Skeletal muscle cell (primary cell): ENCODE measurements around the gene DTHD1.

Experiments
- DNase-seq: peaks from one replicate; pipeline ENCODE4 v3.0.0-alpha.2; 2010; ENCODE audit warnings: low read depth
- H3K4me3 ChIP-seq: 2 replicates; pipeline ENCODE4 v1.5.1; 2011; ENCODE audit warnings: low read depth, mild to moderate bottlenecking, control low read depth, low read length, moderate library complexity

DTHD1 gene

GRCh38 chr4:36308150-36308549 lies 26.7 kb downstream of the DTHD1 start:
- no peak overlapping the region for H3K4me3 ChIP-seq
- no peak for DNase-seq

DNA sequence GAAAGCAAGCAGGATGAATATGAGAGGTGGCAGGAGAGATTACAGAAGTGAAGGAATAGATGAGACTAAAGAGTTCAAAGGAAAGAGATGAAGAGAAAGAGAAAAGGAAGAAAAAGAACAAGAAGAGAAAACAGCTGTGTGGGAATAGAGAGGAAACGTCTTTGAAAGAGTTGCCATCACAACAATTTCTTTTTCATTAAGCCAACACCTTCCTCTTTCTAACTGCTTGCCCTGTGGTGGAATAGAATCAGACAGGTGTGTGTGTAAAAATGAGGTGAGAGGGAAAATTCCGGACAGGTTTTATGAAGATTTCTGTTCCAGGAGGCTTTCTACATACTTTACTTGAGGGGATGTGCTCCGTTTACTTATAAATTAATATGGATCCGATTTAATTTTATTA lies 28.8 kb downstream of the DTHD1 start:
- no peak for DNase-seq
- no peak overlapping the region for H3K4me3 ChIP-seq

DNA sequence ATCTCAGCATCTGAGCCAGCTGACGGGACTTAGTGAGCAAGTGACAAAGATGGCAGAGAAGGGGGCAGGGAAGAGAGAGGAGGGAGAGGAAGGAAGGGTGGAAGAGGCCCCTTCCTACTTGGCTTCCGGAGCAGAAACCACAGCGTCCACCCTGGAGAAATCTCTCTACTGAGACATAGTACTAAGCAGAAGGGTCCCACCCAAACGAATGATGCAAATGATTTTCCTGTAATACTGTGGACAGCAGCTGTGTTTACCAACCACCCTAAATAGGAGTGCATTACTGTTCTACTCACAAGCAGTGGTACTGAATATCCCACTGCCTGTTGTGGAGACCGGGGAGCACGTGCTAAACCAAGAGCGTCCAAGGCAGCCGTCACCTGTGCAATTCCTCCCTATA lies 29.4 kb downstream of the DTHD1 start:
- no peak overlapping the region for H3K4me3 ChIP-seq
- DNase-seq, result no peak

GRCh38 chr4:36312511-36312910 lies 31.1 kb downstream of the DTHD1 start:
- H3K4me3 ChIP-seq, result no peak overlapping the region
- no peak for DNase-seq

DNA sequence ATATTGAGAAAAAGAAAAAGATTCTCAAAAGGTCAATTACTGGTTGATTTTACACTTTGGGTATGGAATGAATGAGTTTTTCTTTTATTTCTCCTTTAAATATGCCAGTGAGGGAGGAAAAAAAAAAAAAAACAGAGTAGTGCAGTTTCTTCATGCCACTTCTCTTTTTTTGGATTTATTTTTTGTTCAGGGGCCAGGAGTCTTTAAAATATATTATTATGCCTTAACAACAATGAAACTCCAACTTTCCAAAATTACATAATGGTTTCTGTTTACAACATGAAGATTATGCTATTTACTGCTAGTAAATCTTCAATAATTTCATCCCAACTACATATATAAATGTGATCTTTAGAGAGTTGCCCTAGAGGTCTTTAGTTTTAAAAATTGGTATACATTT lies 31.9 kb downstream of the DTHD1 start:
- no peak overlapping the region for H3K4me3 ChIP-seq
- DNase-seq, result no peak

GRCh38 chr4:36313703-36314102 lies 32.3 kb downstream of the DTHD1 start:
- no peak for DNase-seq
- no peak overlapping the region for H3K4me3 ChIP-seq

DNA sequence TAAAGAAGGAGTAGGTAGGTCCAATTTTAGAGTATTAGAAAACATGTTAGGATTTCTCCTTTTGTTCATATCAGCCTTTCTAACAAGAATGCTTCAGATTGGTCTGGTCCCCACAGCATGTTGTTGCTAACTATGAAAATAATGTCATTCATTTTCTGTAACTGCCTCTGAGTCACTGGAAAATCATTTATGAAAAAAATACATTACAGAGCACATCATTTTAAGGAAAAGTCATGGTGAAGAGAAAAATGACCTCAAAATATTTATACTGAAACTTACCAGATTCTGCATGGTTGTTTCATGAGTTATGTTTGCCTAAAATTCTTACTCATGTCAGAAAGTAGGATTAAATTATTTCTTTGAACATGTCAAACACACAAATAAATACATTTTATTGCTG lies 35.2 kb downstream of the DTHD1 start:
- H3K4me3 ChIP-seq, result no peak overlapping the region
- no peak for DNase-seq

- DNase-seq, result no peak
- H3K4me3 ChIP-seq, result no peak overlapping the region
Observed at GRCh38 chr4:36317721-36318120, 36.3 kb downstream of the DTHD1 start.

GRCh38 chr4:36320117-36320896 lies 38.9 kb downstream of the DTHD1 start:
- no peak for DNase-seq
- no peak overlapping the region for H3K4me3 ChIP-seq

DNA sequence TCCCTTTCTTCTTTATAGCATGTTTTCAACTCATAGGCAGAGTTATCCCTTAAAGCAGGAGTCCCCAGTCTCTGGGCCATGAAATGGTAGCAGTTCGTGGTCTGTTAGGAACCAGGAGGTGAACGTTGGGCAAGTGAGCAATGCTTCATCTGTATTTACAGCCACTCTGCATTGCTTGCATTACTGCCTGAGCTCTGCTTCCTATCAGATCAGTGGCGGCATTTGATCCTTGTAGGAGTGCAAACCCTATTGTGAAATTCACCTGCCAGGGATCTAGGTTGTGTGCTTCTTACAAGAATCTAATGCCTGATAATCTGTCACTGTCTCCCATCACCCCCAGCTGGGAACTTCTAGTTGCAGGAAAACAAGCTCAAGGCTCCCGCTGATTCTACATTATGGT lies 39.8 kb downstream of the DTHD1 start:
- no peak overlapping the region for H3K4me3 ChIP-seq
- no peak for DNase-seq

DNA sequence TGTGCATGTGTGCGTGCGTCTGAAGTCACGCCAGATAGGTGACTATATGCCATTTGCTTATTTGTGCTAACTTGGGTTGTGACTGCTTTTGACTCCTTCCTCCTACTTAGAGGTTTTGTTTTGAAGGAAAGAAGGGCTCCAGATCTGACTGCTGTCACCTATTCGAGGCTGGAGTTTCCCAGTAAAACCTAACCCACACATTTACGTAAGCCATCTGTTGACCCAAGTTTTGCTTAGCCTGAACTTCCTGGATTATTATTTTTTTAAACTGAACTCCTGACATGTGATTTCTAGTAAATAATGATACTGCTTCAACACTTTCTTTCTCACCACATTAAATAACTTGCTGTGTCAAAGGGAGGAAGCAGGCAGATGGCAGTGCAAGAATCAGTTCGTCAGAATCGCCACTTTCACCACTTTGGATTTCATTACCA lies 41.5 kb downstream of the DTHD1 start:
- H3K4me3 ChIP-seq, result no peak overlapping the region
- no peak for DNase-seq

- DNase-seq, result no peak
- no peak overlapping the region for H3K4me3 ChIP-seq
Observed at GRCh38 chr4:36323816-36324419, 42.5 kb downstream of the DTHD1 start.

GRCh38 chr4:36324808-36325207 lies 43.4 kb downstream of the DTHD1 start:
- H3K4me3 ChIP-seq, result no peak overlapping the region
- no peak for DNase-seq

DNA sequence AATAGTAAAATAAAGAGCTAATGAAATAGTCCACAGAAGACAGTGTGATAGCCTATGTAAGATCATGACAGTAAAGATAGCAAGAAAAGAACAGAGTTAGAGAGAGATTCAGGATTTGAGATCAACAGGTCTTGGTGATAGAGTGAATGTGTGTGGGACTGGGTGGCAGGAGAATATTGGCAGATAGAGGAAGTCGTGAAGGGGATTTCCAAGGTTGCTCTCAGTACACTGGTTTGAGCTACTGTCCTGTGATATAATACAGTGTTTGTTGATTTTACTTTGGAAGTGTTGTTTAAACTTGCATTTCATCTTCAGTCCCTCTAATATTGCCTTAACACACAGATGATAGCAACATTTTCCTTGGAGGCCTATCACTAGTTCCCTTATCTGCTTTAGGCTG lies 44.1 kb downstream of the DTHD1 start:
- DNase-seq, result no peak

DNA sequence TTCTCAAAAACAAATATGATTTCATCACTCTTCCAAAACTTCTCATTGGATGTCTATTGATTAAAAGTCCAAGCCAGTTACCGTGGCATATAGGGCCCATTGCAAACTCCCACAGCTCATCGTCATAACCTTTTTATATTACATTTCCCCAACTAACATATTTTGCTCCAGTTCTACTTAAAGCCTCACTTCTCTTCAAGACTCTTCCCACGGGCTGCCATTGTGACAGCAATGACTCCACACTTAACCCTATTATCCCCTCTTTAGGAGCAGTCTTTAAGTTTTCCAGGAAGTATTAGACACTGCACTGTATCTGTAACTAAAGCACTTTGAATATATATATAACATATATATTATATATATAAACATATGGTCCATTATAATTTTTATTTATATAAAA lies 44.5 kb downstream of the DTHD1 start:
- DNase-seq, result no peak
- no peak overlapping the region for H3K4me3 ChIP-seq

More for the DNA sequence above, 44.1 kb downstream of the DTHD1 start:
- no peak overlapping the region for H3K4me3 ChIP-seq

- no peak overlapping the region for H3K4me3 ChIP-seq
- DNase-seq, result no peak
Observed at GRCh38 chr4:36326476-36327029, 45.1 kb downstream of the DTHD1 start.

GRCh38 chr4:36327400-36327799 lies 46.0 kb downstream of the DTHD1 start:
- DNase-seq, result no peak
- H3K4me3 ChIP-seq, result no peak overlapping the region

- H3K4me3 ChIP-seq, result no peak overlapping the region
- DNase-seq, result no peak
Observed at GRCh38 chr4:36328130-36328529, 46.7 kb downstream of the DTHD1 start.

DNA sequence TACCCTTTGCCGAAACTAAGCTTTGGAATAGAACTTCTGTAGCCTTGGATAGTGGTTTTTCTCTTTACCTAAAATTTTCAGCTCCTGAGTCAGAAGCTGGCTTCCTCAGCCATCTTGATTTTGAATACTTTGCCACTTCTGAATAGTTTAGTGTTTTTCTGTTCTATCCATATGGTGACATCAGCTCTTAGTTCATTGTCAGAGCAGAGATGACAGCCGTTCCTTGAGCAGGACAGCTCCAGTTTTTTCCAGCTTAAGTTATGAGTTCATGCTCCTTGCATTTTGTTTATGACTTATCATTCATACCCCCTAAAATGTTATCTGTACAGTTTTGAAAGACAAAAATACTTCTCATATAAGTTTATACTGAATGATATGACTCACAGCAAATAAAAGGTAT lies 47.8 kb downstream of the DTHD1 start:
- no peak for DNase-seq
- no peak overlapping the region for H3K4me3 ChIP-seq

- no peak for DNase-seq
Observed at GRCh38 chr4:36330796-36331195, 49.4 kb downstream of the DTHD1 start.

More at GRCh38 chr4:36330796-36331195, 49.4 kb downstream of the DTHD1 start:
- H3K4me3 ChIP-seq, result no peak overlapping the region
